ENCODE results near the gene FHAD1.
"Not testable (repeated sequence)": the region's sequence is repeated elsewhere in the genome, so short reads cannot be mapped to it uniquely, and the experiment has no call there.

The FHAD1 gene

DNA sequence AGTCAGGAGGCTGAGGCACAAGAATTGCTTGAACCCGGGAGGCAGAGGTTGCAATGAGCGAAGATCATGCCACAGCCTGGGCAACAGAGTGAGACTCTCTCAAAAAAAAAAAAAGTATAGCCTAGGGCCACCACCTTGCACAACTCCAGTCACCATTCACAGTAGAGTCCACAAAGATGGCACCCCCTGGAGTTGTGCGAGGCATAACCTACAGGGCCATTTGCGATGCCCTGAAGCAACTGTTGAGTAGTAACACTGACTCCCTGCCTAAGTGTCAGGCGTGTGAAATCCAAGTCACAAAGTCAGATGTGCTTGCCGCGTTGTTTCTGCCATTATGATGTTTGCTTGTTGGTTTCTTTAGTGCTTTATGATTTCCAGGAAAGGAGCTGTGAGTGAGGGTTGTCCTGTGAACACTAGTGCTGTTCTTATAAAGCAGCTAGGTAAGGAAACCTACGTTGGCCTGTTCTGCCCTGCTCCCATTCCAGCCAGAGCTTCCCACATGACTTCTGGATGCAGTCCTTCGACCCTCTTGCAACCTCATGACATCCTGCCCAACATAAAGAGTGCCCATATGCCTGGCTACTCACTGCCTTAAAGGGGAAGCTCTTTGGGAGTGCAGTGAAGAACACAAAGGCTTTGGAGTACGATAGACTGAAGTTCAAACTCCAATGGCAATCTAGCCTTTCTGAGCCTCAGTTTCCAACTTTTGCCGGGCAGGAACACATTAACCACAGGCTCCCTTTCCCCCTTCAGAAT lies 29.8 kb downstream of the FHAD1 start:
- DNase-seq (ENCODE audit: low spot score) = no peak

DNA sequence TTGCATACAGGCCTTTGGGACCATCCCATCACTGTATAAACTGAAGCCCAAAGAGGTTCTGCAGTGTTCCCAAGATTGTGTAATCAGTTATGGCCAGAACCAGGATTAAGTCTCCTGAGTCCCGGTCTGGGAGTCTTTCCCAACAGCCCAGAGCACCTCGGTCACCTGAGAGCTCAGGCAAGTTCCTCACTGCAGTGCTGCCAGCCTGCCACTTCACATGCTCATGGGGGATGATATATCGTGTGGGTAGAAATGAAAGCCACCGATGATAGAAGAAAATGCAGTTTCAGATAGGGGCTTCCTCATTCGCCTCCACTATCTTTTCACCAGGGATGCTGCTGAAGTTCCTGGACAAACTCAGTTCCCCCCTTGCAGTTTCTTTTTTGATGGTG lies 30.4 kb downstream of the FHAD1 start:
- DNase-seq (ENCODE audit: low spot score) = no peak

- DNase-seq (ENCODE audit: low spot score) = no peak
These were observed 30.9 kb downstream of the FHAD1 start for GRCh38 chr1:15277933-15278332.

DNA sequence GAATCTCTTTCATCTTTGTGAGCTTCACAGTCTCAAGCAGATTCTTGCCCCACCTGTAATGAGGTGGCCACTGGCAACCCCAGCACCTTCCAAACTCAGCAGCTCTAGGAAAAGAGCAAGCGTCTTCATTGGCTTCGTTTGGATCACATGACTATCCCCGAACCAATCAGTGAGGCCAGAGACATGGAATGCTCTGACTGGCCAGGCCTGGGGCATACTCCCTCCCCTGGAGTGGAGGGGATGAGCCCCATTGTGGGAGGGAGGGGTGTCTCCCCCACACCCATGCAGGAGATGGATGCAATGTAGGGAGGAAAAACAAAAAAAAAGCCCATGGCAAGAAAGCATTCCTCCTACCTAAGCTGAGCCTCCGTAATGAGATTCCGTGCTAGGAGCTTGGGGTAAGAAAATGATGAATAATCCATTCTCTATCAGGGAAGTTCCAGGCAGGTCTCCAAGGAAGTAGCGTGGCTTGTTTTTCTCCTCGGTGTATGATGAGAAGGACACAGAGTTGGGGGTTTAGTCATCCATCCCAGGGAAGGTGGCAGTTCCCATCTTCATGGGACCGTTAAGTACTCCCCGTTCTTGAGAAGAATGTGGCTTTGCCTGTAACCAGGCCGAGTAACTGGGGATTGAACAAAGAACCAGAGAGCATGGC lies 32.7 kb downstream of the FHAD1 start:
- DNase-seq (ENCODE audit: low spot score) = no peak

GRCh38 chr1:15280416-15280815 lies 33.4 kb downstream of the FHAD1 start:
- no peak for DNase-seq (ENCODE audit: low spot score)

DNA sequence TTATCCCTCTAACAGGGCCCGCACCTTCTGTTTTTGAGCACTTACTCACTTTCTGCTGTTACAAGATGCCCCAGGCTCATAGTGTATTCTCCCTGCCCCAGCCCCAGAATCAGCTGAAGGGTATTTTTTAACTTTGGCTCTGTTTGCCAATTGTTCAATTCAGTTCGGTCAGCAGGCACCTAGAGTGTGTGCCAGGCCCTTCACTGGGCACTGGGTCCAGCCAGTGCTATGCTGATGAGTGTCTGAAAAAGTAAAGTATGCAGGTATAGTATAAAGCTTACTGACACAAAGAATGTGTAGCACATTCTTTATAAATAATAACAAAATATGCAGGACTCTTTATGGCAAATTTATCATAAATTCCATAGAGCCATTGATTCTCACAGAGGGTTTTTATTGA lies 35.0 kb downstream of the FHAD1 start:
- no peak for DNase-seq (ENCODE audit: low spot score)

DNA sequence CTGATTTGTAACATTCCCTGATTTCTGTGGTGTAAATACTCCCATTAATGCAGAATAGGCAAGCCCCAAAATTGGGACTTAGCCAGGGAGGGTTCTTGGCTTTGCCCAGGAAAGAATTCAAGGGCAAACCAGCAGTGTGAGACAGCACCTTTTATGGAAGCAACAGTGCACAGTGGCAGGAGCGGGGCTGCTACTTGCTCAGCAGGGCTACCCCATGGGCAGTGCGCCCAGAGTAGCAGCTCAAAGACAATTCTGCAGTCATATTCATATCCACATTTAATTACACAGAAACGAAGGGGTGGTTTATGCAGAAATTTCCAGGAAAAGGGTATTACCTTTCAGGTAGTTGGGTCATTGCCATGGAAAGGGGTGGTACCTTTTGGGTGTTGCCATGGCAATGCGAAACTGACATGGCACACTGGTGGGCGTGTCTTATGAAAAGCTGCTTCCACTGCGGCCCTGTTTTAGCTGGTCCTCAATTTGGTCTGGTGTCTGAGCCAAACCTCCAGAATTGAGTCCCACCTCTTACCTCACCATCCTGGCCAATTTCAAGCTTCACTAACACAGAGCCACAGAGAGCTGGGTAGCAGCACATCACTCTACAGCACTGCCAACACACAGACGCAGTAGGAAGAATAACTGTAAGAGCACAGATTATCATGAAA lies 35.9 kb downstream of the FHAD1 start:
- no peak for DNase-seq (ENCODE audit: low spot score)

- DNase-seq (ENCODE audit: low spot score) = no peak
These were observed 36.5 kb downstream of the FHAD1 start for GRCh38 chr1:15283526-15283925.

DNA sequence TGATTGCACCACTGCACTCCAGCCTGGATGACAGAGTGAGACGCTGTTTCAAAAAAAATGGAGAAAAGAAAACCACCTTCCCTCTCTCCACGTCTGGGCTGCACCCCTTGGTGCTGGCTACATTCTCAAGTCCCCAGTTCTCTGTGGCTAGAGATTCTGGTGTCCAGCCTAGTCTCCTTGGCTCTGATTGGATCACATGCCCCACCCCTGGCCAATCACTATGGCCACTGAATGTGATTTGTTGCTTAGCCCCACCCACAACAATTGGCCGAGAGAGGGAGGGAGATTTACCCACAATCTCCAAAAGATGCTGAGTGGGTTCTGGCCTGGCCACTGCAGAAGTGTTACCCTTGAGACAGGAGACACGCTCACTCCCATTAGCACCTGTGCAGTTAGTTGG lies 39.4 kb downstream of the FHAD1 start:
- DNase-seq (ENCODE audit: low spot score) = no peak

DNA sequence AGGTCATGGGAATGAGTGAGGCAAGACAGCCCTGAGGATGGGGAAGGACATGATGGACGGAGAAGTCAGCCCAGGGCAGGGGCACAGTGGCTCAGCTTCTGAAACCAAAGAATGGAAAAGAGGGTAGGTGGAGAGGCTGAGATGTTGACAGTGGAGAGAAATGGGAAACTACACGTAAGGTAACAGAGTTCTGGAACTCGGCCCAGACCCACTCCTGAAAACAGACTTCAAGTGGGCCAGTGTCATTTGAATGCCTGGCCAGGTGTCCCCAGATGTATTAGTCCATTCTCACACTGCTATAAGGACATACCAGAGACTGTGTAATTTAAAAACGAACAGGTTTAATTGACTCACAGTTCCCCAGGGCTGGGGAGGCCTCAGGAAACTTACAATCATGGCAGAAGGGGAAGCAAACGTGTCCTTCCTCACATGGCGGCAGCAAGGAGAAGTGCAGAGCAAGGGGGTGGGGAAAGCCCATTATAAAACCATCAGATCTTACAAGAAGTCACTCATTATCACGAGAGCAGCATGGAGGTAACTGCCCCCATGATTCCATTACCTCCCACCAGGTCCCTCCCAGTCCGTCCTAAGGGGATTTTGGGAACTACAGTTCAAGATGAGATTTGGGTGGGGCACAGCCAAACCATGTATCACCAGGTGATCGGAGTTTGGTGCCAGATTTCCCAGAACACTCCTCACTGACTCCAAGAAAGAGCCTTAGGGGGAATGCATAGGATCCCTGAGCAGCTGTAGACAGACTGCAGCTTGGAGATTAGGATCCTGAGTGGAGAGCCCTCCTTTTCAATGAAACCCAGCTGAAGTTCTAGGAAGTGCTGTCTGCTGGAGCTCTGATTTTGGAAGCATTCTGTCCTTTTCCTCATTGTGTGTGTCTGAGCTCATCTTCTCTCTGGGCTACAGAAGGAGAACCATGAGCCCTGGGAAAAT lies 40.3 kb downstream of the FHAD1 start:
- no peak for DNase-seq (ENCODE audit: low spot score)

- no peak for DNase-seq (ENCODE audit: low spot score)
These were observed 41.3 kb downstream of the FHAD1 start for GRCh38 chr1:15288173-15288926.

DNA sequence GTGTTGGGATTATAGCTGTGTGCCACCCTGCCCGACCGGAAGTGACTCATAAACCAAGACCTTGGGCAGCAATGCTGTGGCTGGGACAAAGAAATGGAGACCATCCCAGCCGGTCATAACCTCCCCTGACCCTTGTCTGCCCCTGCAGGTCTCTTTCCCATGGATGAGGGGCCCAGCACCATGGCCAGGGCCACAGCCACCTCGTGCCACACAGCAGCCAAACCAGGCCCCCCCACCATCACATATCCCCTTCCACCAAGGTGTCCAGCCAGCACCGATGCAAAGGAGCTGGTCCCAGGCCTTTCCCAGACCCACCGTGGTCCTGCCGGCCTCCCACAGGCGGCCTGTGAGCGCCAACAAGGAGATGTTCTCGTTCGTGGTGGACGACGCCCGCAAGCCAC lies 42.2 kb downstream of the FHAD1 start:
- no peak for DNase-seq (ENCODE audit: low spot score)

- no peak for DNase-seq (ENCODE audit: low spot score)
These were observed 43.4 kb downstream of the FHAD1 start for GRCh38 chr1:15290382-15290781.

DNA sequence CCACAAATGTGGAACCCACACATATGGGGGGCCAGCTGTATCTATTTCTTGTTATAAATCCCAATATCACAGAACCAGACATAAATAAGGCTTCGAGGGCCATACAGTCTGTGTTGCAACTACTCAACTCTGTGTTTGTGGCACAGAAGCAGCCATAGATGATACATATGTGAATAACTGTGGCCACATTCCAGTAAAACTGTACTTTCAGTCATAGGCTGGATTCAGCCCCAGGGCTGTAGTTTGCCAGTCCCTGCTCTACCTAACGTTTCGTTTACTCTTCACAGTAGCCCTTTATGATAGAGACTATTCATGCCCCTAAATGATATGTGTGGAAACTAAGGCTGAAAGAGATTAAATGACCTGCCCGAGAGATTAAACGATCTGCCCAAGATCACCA lies 48.7 kb downstream of the FHAD1 start:
- no peak for DNase-seq (ENCODE audit: low spot score)

DNA sequence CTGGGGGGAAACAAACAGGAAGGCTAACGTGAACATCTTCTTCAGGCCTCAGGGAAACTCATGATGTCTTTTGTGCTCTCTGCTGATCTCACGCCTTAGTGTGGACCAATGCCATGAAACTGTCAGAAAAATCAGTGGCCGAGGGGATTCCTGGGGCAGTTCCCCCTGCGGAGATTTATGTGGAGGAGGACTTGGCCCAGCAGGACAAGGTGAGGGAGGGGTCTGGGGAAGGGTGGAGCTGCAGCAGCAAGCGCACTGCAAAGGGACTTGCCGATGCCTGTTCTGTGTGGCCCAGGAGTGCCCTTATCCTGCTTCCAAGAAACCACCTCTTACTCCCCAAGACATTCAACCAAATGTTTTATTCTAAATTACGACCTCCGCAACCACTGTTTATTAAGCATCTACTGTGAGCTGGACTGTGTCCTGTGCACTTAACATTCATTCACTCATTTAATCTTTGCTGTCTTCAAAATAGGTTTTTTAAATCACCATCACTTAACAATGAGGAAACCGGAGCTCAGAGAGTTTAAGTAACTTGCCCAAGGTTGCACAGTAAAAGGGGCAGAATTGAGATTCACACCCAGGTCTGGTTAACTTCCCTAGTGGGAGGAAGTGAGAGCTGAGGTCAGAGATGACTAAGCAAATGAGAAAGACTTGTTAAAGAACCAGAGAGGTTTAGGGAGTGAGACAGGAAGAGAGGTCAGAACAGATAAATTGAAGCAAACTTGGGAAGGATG lies 49.7 kb downstream of the FHAD1 start:
- DNase-seq (ENCODE audit: low spot score) = no peak

- DNase-seq (ENCODE audit: low spot score) = not testable (repeated sequence)
These were observed 51.0 kb downstream of the FHAD1 start for GRCh38 chr1:15297975-15298374.

- DNase-seq (ENCODE audit: low spot score) = no peak
These were observed 52.2 kb downstream of the FHAD1 start for GRCh38 chr1:15299179-15299578.

DNA sequence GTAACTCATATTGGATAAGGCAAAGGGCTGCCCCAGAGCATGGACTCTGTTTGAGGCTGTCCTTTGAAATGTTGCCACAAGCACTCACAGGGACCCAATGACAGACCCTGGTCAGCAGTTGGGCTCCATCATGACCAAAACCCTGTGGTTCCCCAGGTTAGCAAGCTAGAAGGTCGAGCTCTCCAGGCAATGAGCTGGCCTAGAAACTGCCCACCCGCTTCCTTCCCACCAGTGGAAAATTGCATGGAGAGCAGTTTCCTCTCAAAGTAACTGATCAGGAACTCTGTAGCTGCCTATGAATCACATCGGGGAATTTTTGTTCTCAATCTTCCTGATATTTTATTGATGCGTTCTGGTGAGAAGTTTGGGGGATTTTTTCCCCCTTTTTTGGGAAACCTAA lies 52.8 kb downstream of the FHAD1 start:
- no peak for DNase-seq (ENCODE audit: low spot score)

DNA sequence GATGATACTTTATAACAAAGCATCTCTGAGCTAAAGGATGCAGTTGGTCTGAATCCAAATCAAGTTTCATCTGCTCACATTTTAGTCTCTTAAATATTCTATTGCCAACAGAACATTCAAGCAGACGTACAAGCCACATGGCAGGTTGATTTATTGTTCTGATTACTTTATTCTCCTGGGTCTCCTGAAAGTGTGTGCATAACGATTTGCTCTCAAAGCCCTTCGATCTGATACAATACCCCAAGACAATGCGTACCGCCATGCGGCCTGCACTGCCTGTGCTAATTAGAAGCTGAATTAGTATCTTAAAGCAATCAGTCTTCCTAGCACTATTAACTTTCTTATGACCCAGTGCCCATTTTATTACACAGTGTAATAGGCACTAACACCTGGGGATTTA lies 56.9 kb downstream of the FHAD1 start:
- no peak for DNase-seq (ENCODE audit: low spot score)

DNA sequence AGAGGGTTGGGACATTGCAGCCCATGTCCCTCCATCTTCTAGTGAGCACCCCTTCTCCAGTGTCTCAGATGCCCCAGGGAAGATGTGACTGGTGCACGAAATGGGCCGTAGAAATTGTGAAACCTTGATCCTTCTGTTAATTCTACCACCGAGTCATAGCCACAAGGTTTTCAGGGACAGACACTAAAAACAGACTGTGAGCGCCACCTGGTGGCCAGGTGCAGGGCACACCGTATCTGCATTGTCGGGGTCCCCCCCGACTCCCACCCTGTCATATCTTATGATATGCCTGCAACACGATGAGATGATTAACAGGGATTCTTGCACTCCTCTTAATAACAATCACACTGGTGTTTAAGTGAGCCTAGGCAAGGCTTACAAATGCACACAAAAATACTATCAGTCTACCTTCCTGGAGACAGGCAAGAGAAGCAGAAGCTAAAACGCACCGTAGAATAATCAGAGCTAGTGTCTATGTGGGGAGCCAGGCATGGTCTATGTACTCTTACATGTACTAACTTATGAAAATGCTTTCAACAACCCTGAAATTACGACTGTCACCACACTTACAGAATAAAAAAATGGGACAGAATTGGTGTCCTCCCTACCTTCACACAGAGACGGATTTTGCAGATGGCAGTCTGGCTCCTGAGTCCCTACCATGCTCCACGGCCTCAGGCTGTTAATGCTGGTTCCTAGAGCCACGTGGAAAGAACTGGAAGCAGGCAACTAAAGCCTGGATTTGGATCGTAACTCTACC lies 57.9 kb downstream of the FHAD1 start:
- peak; percentile 44 for DNase-seq (ENCODE audit: low spot score)
